ENCODE measurements around the gene EEF1B2.
A peak's percentile ranks its signal among the peaks of the same experiment; 100 is the strongest.
"Not testable (repeated sequence)": the region's sequence is repeated elsewhere in the genome, so short reads cannot be mapped to it uniquely, and the experiment has no call there.

EEF1B2 gene

GRCh38 chr2:206159346-206160124 lies at the start of gene EEF1B2, which contains the start of gene NDUFS1:
TSS of gene EEF1B2 (plus strand) at chr2:206159895. CDS start at chr2:206159980, 85 bp downstream.
TSS of gene NDUFS1 (minus strand) at chr2:206159444. CDS start at chr2:206153678, 5,766 bp downstream.
- peak; percentile 95 for DNase-seq (ENCODE audit: low spot score)

- no peak for DNase-seq (ENCODE audit: low spot score)
Measured at GRCh38 chr2:206112108-206112507, 47.6 kb upstream of the EEF1B2 start.

- DNase-seq (ENCODE audit: low spot score) = no peak
Measured at GRCh38 chr2:206112846-206113547, 46.7 kb upstream of the EEF1B2 start.

- no peak for DNase-seq (ENCODE audit: low spot score)
Measured at GRCh38 chr2:206115026-206115578, 44.6 kb upstream of the EEF1B2 start.

GRCh38 chr2:206116278-206116677 lies 43.4 kb upstream of the EEF1B2 start:
- DNase-seq (ENCODE audit: low spot score) = no peak

- not testable (repeated sequence) for DNase-seq (ENCODE audit: low spot score)
Measured at GRCh38 chr2:206122569-206122968, 37.1 kb upstream of the EEF1B2 start.

GRCh38 chr2:206125901-206126300 lies 33.8 kb upstream of the EEF1B2 start:
- no peak for DNase-seq (ENCODE audit: low spot score)

GRCh38 chr2:206127656-206128055 lies 32.0 kb upstream of the EEF1B2 start:
- DNase-seq (ENCODE audit: low spot score) = no peak

- no peak for DNase-seq (ENCODE audit: low spot score)
Measured at GRCh38 chr2:206143451-206143850, 16.2 kb upstream of the EEF1B2 start.

GRCh38 chr2:206144383-206144782 lies 15.3 kb upstream of the EEF1B2 start:
- no peak for DNase-seq (ENCODE audit: low spot score)

GRCh38 chr2:206145665-206146064 lies 14.0 kb upstream of the EEF1B2 start:
- no peak for DNase-seq (ENCODE audit: low spot score)

GRCh38 chr2:206149330-206149729 lies 10.4 kb upstream of the EEF1B2 start:
- DNase-seq (ENCODE audit: low spot score) = no peak

- no peak for DNase-seq (ENCODE audit: low spot score)
Measured at GRCh38 chr2:206150168-206150567, 9.5 kb upstream of the EEF1B2 start.

- DNase-seq (ENCODE audit: low spot score) = no peak
Measured at GRCh38 chr2:206150631-206151030, 9.1 kb upstream of the EEF1B2 start.

- no peak for DNase-seq (ENCODE audit: low spot score)
Measured at GRCh38 chr2:206154197-206154596, 5.5 kb upstream of the EEF1B2 start.

GRCh38 chr2:206157014-206157413 lies 2.7 kb upstream of the EEF1B2 start:
- DNase-seq (ENCODE audit: low spot score) = not testable (repeated sequence)

GRCh38 chr2:206158563-206159345 lies 941 bp upstream of the EEF1B2 start:
- DNase-seq (ENCODE audit: low spot score) = peak; percentile 48

GRCh38 chr2:206160125-206160806 lies 571 bp downstream of the EEF1B2 start:
- DNase-seq (ENCODE audit: low spot score) = peak; percentile 57

GRCh38 chr2:206160807-206161179 lies 1.1 kb downstream of the EEF1B2 start:
- DNase-seq (ENCODE audit: low spot score) = no peak

GRCh38 chr2:206162401-206162800 lies 2.7 kb downstream of the EEF1B2 start:
- DNase-seq (ENCODE audit: low spot score) = not testable (repeated sequence)

GRCh38 chr2:206163251-206163880 lies 3.7 kb downstream of the EEF1B2 start:
- DNase-seq (ENCODE audit: low spot score) = no peak

All from hepatic stellate cell (primary cell).